H1 (cell line): ENCODE results near the gene APC2. TPM values are rescaled to one million over a fixed set of nuclear protein-coding genes. Genes with fewer than 3 reads are reported as not detected.

Experiments used
- BACH1 ChIP-seq: IDR thresholded peaks from 2 replicates; pipeline ENCODE4 v1.6.1; 2012; ENCODE audit warnings: low read length, improper control_type of control experiment
- CBX5 ChIP-seq: fragments of 300-800, 300-1000 bp; sonication (generic); IDR thresholded peaks from 2 replicates; pipeline ENCODE4 v1.7.1; 2016; ENCODE audit warnings: antibody characterized with exemption, low read length, low read depth
- CHD7 ChIP-seq: fragments of 300-600 bp; sonication (generic); IDR thresholded peaks from 2 replicates; pipeline ENCODE4 v1.7.1; 2012; ENCODE audit warnings: low read length, moderate library complexity, mild to moderate bottlenecking, inconsistent platforms; ENCODE audit not compliant: insufficient replicate concordance
- HDAC2 ChIP-seq, 2 experiments: fragments of 300-600 bp in 1 of 2; sonication (generic) in 1 of 2; IDR thresholded peaks; 2 replicates each; pipeline ENCODE4 v1.6.1; 2011 to 2012; ENCODE audit warnings: low read depth in 2 of 2, low read length in 2 of 2, mild to moderate bottlenecking in 2 of 2, moderate library complexity in 2 of 2, borderline replicate concordance in 1 of 2, inconsistent platforms in 1 of 2
- NRF1 ChIP-seq: IDR thresholded peaks from 2 replicates; pipeline ENCODE4 v1.6.1; 2011; ENCODE audit warnings: mild to moderate bottlenecking, low read depth, low read length, improper control_type of control experiment
- RAD21 ChIP-seq, 2 experiments: IDR thresholded peaks in 1 of 2; conservative IDR thresholded peaks in 1 of 2; 2 replicates each; pipeline ENCODE4 v1.6.1; 2011; ENCODE audit warnings: low read depth in 2 of 2, low read length in 2 of 2, improper control_type of control experiment in 1 of 2, inconsistent platforms in 1 of 2, mild to moderate bottlenecking in 1 of 2, moderate library complexity in 1 of 2
- SP4 ChIP-seq: IDR thresholded peaks from 2 replicates; pipeline ENCODE4 v1.6.1; 2012; ENCODE audit warnings: low read length, inconsistent platforms
- SUZ12 ChIP-seq: fragments of 200-600 bp; sonication (generic); IDR thresholded peaks from 2 replicates; pipeline ENCODE4 v1.6.1; 2012; ENCODE audit warnings: mild to moderate bottlenecking, inconsistent platforms, low read length, moderate library complexity, mixed read lengths
- polyA plus RNA-seq, 7 experiments: library from polyadenylated mRNA; depleted of rRNA in 3 of 7; stranded (reverse) in 5 of 7; unstranded in 2 of 7; fragments of >200 nt in 5 of 7; fragments of 200-250 nt in 2 of 7; gene quantifications; 1 replicate in 5 of 7; 2 replicates in 1 of 7; 4 replicates in 1 of 7; pipeline versions ENCODE4 v1.2.1 to v1.2.3, GENCODE V29; 2011 to 2013; ENCODE audit warnings: missing spikeins in 2 of 7, mixed read lengths in 2 of 7
- total RNA-seq: library from RNA; stranded (reverse); fragmentation: NEBNext Ultra II Directional; extraction: Animal tissue kit (Norgen Biotek cat#: 25700); gene quantifications from 2 replicates; pipeline ENCODE4 v1.2.1, GENCODE V29; 2021

Gene APC2
- total and polyA plus RNA-seq, 2 of the 8 experiments (the other 6 are each of a cell fraction or from before 2014, with no cell fraction given): 1.3 to 4.1 TPM

- TF ChIP-seq RAD21 (IDR thresholded peaks at IDR 0.05 in 1 of 2, conservative IDR thresholded peaks at IDR 0.05 in 1 of 2; ENCODE audit: low read depth in 2 of 2, low read length in 2 of 2): no peak
- no peak for TF ChIP-seq CBX5
- no peak for TF ChIP-seq NRF1
- no peak for TF ChIP-seq CHD7
- TF ChIP-seq SP4: no peak
- TF ChIP-seq HDAC2 (IDR thresholded peaks at IDR 0.05; ENCODE audit: borderline replicate concordance in 1 of 2, low read depth in 2 of 2, low read length in 2 of 2): peak in 1 of 2 experiments; percentile 61; a peak in 1 of 4 replicates
- TF ChIP-seq BACH1: no peak
- no peak for TF ChIP-seq SUZ12
Measured at GRCh38 chr19:1449467-1450442, at the start of gene APC2 (continued).
